ENCODE results near the gene DNASE1L1. TPM values are rescaled to one million over a fixed set of nuclear protein-coding genes. Genes with fewer than 3 reads are reported as not detected.

The DNASE1L1 gene
- total and polyA plus RNA-seq, 2 donors (not counting 1 experiment from before 2014, with no cell fraction given), result 11.3 to 38.5 TPM

GRCh38 chrX:154399527-154400368 is 9.3 kb downstream of the DNASE1L1 start:
- Histone ChIP-seq H2AFZ (ENCODE audit: low read length) (no peak overlapping the region), H4K20me1 (ENCODE audit: control insufficient read depth, extremely low read depth, insufficient read depth, low read length) (no peaks in the 10 kb centered on the region), H3K27ac (ENCODE audit: insufficient read depth, low read length) (peak overlapping the region; percentile 98), H3K27me3 (ENCODE audit: control insufficient read depth, insufficient read depth, low read length) (no peaks in the 10 kb centered on the region), H3K4me1 (ENCODE audit: control insufficient read depth, extremely low read depth, insufficient read depth, low read length) (no peaks in the 10 kb centered on the region), H3K79me2 (ENCODE audit: control insufficient read depth, insufficient read depth, low read length) (peaks cover 20% of the 10 kb centered on the region), H3K36me3 (ENCODE audit: control insufficient read depth, insufficient read depth, low read length) (peaks cover 4% of the 10 kb centered on the region), H3K4me2 (ENCODE audit: extremely low read depth, insufficient read depth, low read length) (peak overlapping the region; percentile 88), H3K4me3 (replicated peaks in 1 of 4; ENCODE audit: control extremely low read depth in 1 of 4, insufficient read depth in 1 of 4, low read depth in 3 of 4, low read length in 4 of 4) (peak overlapping the region; percentile 61 to 96 (median 72)), H3K9ac (ENCODE audit: insufficient read depth, low read length) (peak overlapping the region; percentile 83), H3K9me3 (ENCODE audit: control insufficient read depth, insufficient read depth, low read depth, low read length) (no peaks in the 10 kb centered on the region)
- TF ChIP-seq EZH2 (IDR thresholded peaks at IDR 0.05; ENCODE audit: low read length, missing control alignments), result no peak
- TF ChIP-seq, protein P1, sequence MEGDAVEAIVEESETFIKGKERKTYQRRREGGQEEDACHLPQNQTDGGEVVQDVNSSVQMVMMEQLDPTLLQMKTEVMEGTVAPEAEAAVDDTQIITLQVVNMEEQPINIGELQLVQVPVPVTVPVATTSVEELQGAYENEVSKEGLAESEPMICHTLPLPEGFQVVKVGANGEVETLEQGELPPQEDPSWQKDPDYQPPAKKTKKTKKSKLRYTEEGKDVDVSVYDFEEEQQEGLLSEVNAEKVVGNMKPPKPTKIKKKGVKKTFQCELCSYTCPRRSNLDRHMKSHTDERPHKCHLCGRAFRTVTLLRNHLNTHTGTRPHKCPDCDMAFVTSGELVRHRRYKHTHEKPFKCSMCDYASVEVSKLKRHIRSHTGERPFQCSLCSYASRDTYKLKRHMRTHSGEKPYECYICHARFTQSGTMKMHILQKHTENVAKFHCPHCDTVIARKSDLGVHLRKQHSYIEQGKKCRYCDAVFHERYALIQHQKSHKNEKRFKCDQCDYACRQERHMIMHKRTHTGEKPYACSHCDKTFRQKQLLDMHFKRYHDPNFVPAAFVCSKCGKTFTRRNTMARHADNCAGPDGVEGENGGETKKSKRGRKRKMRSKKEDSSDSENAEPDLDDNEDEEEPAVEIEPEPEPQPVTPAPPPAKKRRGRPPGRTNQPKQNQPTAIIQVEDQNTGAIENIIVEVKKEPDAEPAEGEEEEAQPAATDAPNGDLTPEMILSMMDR (conservative IDR thresholded peaks at IDR 0.05 in 1 of 2, IDR thresholded peaks at IDR 0.05 in 1 of 2; ENCODE audit: low read depth in 1 of 2, low read length in 2 of 2), result no peak
- no peak for DNase-seq (ENCODE audit: low read depth in 2 of 2)

GRCh38 chrX:154398668-154399526 is 10.2 kb downstream of the DNASE1L1 start:
- Histone ChIP-seq H3K4me3 (replicated peaks in 1 of 4; ENCODE audit: control extremely low read depth in 1 of 4, insufficient read depth in 1 of 4, low read depth in 3 of 4, low read length in 4 of 4) (peak overlapping the region; percentile 61 to 96 (median 72)), H3K79me2 (ENCODE audit: control insufficient read depth, insufficient read depth, low read length) (peaks cover 20% of the 10 kb centered on the region), H2AFZ (ENCODE audit: low read length) (no peak overlapping the region), H4K20me1 (ENCODE audit: control insufficient read depth, extremely low read depth, insufficient read depth, low read length) (no peaks in the 10 kb centered on the region), H3K9me3 (ENCODE audit: control insufficient read depth, insufficient read depth, low read depth, low read length) (no peaks in the 10 kb centered on the region), H3K9ac (ENCODE audit: insufficient read depth, low read length) (peak overlapping the region; percentile 83), H3K27ac (ENCODE audit: insufficient read depth, low read length) (peak overlapping the region; percentile 98), H3K27me3 (ENCODE audit: control insufficient read depth, insufficient read depth, low read length) (no peaks in the 10 kb centered on the region), H3K4me1 (ENCODE audit: control insufficient read depth, extremely low read depth, insufficient read depth, low read length) (no peaks in the 10 kb centered on the region), H3K4me2 (ENCODE audit: extremely low read depth, insufficient read depth, low read length) (peak overlapping the region; percentile 88), H3K36me3 (ENCODE audit: control insufficient read depth, insufficient read depth, low read length) (peaks cover 4% of the 10 kb centered on the region)
- DNase-seq (ENCODE audit: low read depth in 2 of 2), result peak; percentile 66 to 85
- TF ChIP-seq, protein P1 (conservative IDR thresholded peaks at IDR 0.05 in 1 of 2, IDR thresholded peaks at IDR 0.05 in 1 of 2; ENCODE audit: low read depth in 1 of 2, low read length in 2 of 2), result peak; percentile 54 to 65
- no peak for TF ChIP-seq EZH2 (IDR thresholded peaks at IDR 0.05; ENCODE audit: low read length, missing control alignments)

Measured in fibroblast of lung (primary cell).